Measurements from ENCODE around the gene C10orf143.
"Not testable (repeated sequence)": the region's sequence is repeated elsewhere in the genome, so short reads cannot be mapped to it uniquely, and the experiment has no call there.

Gene C10orf143

GRCh38 chr10:130027716-130028464, 82.7 kb downstream of the C10orf143 start:
- DNase-seq, result no peak

GRCh38 chr10:130026670-130027456, 83.8 kb downstream of the C10orf143 start:
- DNase-seq, result no peak

DNA sequence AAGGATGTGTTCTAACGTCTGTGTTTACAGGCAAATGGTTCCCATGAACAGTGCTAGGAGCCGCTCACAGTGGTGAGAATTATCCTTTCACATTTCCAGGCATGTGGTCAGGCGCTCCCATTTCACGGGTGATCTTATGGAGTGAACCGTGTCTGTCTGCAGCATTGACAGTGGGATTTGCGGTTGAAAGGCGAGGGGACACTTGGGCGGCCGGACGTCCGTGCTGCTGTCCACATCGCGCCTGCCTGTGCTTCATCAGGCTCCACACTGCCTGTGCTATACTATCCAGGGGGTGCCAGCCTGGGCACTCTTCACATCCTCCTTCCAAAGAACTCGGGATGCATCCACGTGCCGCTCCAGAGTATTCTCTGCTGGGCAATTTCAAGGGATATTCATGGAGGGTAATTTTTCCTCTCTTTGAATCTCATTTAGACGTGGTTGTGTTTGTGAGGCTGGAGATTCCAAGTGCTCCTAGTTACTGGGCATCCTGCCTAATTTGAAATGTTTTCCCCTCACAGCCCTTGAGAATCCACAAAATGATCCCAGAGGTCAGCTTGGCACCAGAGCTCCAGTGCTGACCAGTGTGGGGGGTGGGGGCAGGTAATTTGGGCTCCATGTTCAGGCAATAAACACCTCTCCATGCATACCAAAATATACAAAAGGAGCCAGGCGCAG, 84.7 kb downstream of the C10orf143 start:
- DNase-seq, result no peak

DNA sequence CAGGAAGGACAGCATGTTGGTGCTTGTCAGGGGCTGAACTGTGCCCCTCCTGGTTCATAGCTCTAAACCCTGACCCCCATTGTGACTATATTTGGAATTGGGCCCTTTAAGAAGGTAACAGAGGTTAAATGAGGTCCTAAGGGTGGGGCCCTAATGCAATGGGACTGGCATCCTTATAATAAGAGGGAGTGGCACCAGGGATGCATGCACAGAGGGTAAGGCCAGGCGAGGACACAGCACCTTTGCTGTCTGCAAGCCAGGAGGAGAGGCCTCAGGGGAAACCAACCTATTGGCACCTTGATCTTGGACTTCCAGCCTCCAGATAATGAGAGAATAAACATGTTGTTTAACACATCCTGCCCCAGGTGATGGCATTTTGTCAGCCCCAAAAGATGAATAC, 85.3 kb downstream of the C10orf143 start:
- DNase-seq, result no peak

DNA sequence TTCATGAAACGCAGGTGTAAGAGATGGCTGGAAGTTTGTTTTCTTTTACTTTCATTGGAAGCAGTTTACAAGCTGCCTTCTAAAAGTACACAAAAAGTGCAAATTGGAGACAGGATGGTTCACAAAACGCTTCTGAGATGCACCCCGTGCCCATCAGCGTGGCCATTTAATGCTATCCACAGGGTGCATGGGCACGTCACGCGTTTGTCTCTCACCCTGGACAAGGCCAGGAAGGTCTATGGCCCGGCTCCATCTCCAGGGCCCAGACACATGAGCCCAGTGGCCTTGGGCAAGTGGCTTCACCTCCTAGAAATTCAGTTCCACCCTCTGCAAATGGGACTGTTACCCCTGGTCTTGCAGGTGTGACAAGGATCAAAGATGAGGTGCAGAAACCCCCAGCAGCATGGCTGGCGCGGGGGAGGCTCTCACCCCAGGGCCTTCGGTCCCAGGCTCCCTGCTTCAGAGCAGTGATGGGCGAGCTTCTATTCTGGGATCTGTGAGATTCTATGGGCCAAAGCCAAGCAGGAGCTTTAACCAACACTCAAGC, 85.8 kb downstream of the C10orf143 start:
- no peak for DNase-seq

GRCh38 chr10:130024326-130024725, 86.3 kb downstream of the C10orf143 start:
- not testable (repeated sequence) for DNase-seq

GRCh38 chr10:130023454-130024230, 87.0 kb downstream of the C10orf143 start:
- DNase-seq, result no peak

- DNase-seq, result no peak
Observed at GRCh38 chr10:130022511-130023299, 87.9 kb downstream of the C10orf143 start.

DNA sequence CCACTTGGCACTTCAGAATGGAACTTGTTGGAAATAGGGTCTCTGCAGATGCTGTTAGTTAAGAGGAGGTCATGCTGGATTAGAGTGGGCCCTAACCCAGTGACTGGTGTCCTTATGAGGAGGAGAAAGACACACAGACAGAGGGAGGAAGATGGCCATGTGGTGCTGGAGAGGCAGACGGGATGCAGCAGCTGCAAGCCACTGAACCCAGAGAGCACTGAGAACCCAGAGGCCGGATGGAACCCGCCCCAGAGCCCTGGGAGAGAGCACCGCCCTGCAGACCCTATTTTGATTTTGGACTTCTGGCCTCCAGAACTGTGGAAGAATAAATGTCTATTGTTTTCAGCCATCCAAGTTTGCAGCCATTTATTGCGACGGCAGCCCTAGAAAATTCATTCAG, 88.5 kb downstream of the C10orf143 start:
- DNase-seq, result no peak

GRCh38 chr10:130021383-130021950, 89.2 kb downstream of the C10orf143 start:
- no peak for DNase-seq

GRCh38 chr10:130020651-130021382, 89.8 kb downstream of the C10orf143 start:
- DNase-seq, result no peak

GRCh38 chr10:130018730-130019185, 91.9 kb downstream of the C10orf143 start:
- no peak for DNase-seq

GRCh38 chr10:130018265-130018664, 92.4 kb downstream of the C10orf143 start:
- DNase-seq, result no peak

DNA sequence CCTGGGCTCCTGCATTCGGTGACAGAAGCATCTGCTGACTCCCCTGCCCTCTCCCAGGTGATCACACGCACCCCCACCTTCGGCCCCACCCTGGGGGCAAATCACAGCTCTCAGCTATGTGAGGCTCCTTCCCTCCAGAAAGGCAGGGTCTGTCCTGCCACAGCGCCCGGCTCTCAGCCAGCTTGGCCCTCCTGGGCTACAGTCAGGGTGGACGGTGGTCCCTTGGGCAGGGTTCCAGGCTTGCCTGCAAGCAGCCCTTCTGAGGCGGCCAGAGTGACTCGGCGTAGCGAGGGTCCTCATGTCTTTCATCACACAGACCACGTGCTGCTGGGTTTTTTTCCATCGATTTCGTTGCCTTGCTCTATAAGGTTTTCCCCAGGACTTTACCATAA, 93.0 kb downstream of the C10orf143 start:
- no peak for DNase-seq

DNA sequence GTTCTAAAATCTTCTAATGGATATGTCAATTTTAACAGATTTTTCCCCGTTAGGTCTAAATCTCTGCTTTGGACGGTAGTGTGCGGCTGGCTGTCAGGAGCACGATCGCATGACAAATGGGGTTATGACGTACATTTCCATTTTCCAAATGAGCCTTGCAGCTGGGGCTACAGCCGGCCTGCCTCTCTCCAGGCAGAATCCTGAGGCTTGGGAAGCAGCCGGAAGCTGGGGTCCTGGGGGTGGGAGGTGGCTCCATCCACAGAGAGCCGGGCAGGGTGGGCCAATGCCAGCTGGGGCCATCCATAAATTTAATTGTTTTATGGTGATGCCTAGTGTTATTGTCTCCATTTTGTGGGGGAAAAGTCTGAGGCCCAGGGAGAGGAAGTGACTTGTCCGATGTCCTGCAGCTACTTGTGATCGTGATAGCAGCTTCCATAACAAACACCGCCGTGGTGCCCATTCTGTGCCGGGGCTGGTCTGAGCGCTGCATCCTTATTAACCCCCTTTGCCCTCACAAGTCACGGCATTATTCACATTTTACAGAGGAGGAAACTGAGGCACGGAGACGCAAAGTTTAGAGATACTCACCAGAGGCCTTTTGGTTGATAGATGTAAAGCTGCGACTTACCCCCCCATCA, 93.5 kb downstream of the C10orf143 start:
- no peak for DNase-seq

GRCh38 chr10:130016095-130016494, 94.5 kb downstream of the C10orf143 start:
- no peak for DNase-seq

- DNase-seq, result no peak
Observed at GRCh38 chr10:130015075-130015695, 95.4 kb downstream of the C10orf143 start.

GRCh38 chr10:130014263-130015074, 96.2 kb downstream of the C10orf143 start:
- no peak for DNase-seq
